ENCODE results near the gene SLC28A1. TPM values are rescaled to one million over a fixed set of nuclear protein-coding genes. Genes with fewer than 3 reads are reported as not detected.

The SLC28A1 gene
- polyA plus RNA-seq, 1 donor (not counting 4 experiments of a cell fraction or from before 2014, with no cell fraction given) = not detected

DNA sequence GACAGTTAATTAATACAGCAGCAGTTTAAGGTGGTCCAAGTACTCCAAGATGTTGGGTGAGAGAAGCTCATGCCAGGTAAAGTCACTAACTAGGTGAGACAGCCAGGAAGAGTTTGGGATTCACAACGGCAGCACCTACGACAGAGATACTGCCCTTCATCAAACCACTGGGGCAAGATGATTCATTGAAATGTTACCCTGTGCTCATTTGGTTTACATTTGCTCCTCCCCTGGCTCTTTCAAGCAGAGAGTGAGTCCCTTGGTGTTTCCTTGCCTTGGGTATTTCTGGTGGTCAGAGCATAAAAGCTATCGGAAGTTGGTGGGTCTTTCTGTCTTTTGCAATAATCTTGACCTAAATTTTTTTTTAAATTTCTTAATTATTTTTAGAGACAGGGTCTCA lies 77.2 kb downstream of the SLC28A1 start:
- dilution Hi-C loops (cut with MboI; ENCODE audit: extremely low pct_ligation_motif_present, low sequenced_read_pairs) = no loop called here
- Histone ChIP-seq H3K4me1 (ENCODE audit: control insufficient read depth, extremely low read depth, insufficient read depth, low read length) (no peaks in the 10 kb centered on the region), H3K9ac (ENCODE audit: control insufficient read depth, extremely low read depth, insufficient read depth, low read length) (no peak overlapping the region), H3K27me3 (ENCODE audit: control insufficient read depth, extremely low read depth, insufficient read depth, low read length) (peaks cover 6% of the 10 kb centered on the region), H3K4me2 (ENCODE audit: control insufficient read depth, extremely low read depth, insufficient read depth, low read depth, low read length) (no peak overlapping the region), H2AFZ (ENCODE audit: control insufficient read depth, low read length) (no peak overlapping the region), H3K9me3 (ENCODE audit: control insufficient read depth, low read depth, low read length) (peaks cover 2% of the 10 kb centered on the region), H3K27ac (ENCODE audit: control insufficient read depth, insufficient read depth, low read length) (no peak overlapping the region), H3K4me3 (ENCODE audit: control insufficient read depth in 2 of 3, extremely low read depth in 1 of 3, insufficient read depth in 2 of 3, low read depth in 1 of 3, low read length in 3 of 3) (no peak overlapping the region), H3K9me1 (ENCODE audit: control insufficient read depth, extremely low read depth, insufficient read depth, low read length) (no peaks in the 10 kb centered on the region), H4K20me1 (ENCODE audit: control insufficient read depth, extremely low read depth, insufficient read depth, low read length) (no peaks in the 10 kb centered on the region), H3K36me3 (ENCODE audit: control insufficient read depth in 2 of 2, extremely low read depth in 1 of 2, insufficient read depth in 2 of 2, low read length in 2 of 2) (no peaks in the 10 kb centered on the region), H3K79me2 (ENCODE audit: control insufficient read depth, insufficient read depth, low read length) (no peaks in the 10 kb centered on the region)
- no peak for DNase-seq (ENCODE audit: low read depth, low spot score)
- TF ChIP-seq, protein P1, sequence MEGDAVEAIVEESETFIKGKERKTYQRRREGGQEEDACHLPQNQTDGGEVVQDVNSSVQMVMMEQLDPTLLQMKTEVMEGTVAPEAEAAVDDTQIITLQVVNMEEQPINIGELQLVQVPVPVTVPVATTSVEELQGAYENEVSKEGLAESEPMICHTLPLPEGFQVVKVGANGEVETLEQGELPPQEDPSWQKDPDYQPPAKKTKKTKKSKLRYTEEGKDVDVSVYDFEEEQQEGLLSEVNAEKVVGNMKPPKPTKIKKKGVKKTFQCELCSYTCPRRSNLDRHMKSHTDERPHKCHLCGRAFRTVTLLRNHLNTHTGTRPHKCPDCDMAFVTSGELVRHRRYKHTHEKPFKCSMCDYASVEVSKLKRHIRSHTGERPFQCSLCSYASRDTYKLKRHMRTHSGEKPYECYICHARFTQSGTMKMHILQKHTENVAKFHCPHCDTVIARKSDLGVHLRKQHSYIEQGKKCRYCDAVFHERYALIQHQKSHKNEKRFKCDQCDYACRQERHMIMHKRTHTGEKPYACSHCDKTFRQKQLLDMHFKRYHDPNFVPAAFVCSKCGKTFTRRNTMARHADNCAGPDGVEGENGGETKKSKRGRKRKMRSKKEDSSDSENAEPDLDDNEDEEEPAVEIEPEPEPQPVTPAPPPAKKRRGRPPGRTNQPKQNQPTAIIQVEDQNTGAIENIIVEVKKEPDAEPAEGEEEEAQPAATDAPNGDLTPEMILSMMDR (optimal IDR thresholded peaks at IDR 0.05 in 1 of 3, IDR thresholded peaks at IDR 0.05 in 1 of 3, conservative IDR thresholded peaks at IDR 0.05 in 1 of 3; ENCODE audit: extremely low read depth in 1 of 3, insufficient read depth in 2 of 3, low read length in 3 of 3) = no peak
- no peak for TF ChIP-seq EZH2 (IDR thresholded peaks at IDR 0.05; ENCODE audit: low read length)
- no peak for FAIRE-seq

DNA sequence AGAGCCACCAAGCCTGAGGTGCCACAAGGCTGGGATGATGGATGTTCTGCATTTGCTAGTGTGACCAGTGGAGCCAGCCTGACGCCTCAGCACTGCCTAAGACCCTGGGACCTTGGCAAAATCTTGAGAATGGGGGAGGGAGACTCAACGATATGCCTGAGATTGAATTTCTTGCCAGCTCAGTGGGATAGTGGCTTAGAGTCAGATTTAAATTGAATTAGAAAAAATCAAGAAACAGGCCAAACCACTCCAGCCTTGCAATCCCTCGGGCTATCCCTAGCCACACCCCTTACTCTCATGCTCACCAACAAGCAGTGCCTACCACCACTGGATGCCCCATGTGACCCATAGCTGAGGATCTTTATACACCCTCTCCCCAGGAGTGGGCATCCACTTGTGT lies 78.5 kb downstream of the SLC28A1 start:
- Histone ChIP-seq H3K27ac (ENCODE audit: control insufficient read depth, insufficient read depth, low read length) (no peak overlapping the region), H3K27me3 (ENCODE audit: control insufficient read depth, extremely low read depth, insufficient read depth, low read length) (peaks cover 6% of the 10 kb centered on the region), H3K9me3 (ENCODE audit: control insufficient read depth, low read depth, low read length) (peaks cover 2% of the 10 kb centered on the region), H3K4me3 (ENCODE audit: control insufficient read depth in 2 of 3, extremely low read depth in 1 of 3, insufficient read depth in 2 of 3, low read depth in 1 of 3, low read length in 3 of 3) (no peak overlapping the region), H3K4me2 (ENCODE audit: control insufficient read depth, extremely low read depth, insufficient read depth, low read depth, low read length) (no peak overlapping the region), H3K9me1 (ENCODE audit: control insufficient read depth, extremely low read depth, insufficient read depth, low read length) (no peaks in the 10 kb centered on the region), H3K4me1 (ENCODE audit: control insufficient read depth, extremely low read depth, insufficient read depth, low read length) (no peaks in the 10 kb centered on the region), H3K9ac (ENCODE audit: control insufficient read depth, extremely low read depth, insufficient read depth, low read length) (no peak overlapping the region), H4K20me1 (ENCODE audit: control insufficient read depth, extremely low read depth, insufficient read depth, low read length) (no peaks in the 10 kb centered on the region), H3K79me2 (ENCODE audit: control insufficient read depth, insufficient read depth, low read length) (no peaks in the 10 kb centered on the region), H2AFZ (ENCODE audit: control insufficient read depth, low read length) (no peak overlapping the region), H3K36me3 (ENCODE audit: control insufficient read depth in 2 of 2, extremely low read depth in 1 of 2, insufficient read depth in 2 of 2, low read length in 2 of 2) (no peaks in the 10 kb centered on the region)
- TF ChIP-seq EZH2 (IDR thresholded peaks at IDR 0.05; ENCODE audit: low read length) = no peak
- TF ChIP-seq, protein P1 (optimal IDR thresholded peaks at IDR 0.05 in 1 of 3, IDR thresholded peaks at IDR 0.05 in 1 of 3, conservative IDR thresholded peaks at IDR 0.05 in 1 of 3; ENCODE audit: extremely low read depth in 1 of 3, insufficient read depth in 2 of 3, low read length in 3 of 3) = no peak
- DNase-seq (ENCODE audit: low read depth, low spot score) (no peak), FAIRE-seq (no peak)
- dilution Hi-C loops (cut with MboI; ENCODE audit: extremely low pct_ligation_motif_present, low sequenced_read_pairs) = no loop called here

Data from keratinocyte (primary cell).